ENCODE measurements around the gene FOXL2.
"Not testable (repeated sequence)": the region's sequence is repeated elsewhere in the genome, so short reads cannot be mapped to it uniquely, and the experiment has no call there.

Gene FOXL2

DNA sequence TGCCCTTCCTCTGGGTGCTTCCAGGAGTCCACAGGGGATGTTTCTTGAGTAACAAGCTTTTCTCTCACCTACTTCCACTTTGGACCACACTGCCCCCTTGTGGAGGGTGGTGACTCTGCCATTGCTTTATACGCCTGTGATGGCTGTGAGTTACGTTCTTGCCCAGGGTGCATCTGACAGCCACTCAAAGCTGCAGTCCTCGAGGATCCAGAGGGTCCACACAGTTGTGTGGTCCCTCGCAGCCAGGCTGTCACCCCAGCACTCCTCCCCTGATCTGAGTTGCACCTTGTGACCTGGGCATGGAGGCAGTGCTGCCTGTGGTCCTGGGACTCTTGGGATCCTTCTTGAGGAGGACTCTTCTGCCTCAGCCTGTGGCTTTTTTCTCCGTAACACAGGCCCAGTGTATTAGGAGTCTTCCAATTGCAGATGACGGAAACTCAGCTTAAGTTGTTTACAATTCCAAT is 23.4 kb downstream of the FOXL2 start:
- DNase-seq: peak; percentile 57

- DNase-seq: not testable (repeated sequence)
Observed at GRCh38 chr3:138922400-138922799, 24.5 kb downstream of the FOXL2 start.

GRCh38 chr3:138921316-138922292 is 25.3 kb downstream of the FOXL2 start:
- DNase-seq: no peak

- no peak for DNase-seq
Observed at GRCh38 chr3:138919325-138919724, 27.6 kb downstream of the FOXL2 start.

GRCh38 chr3:138916824-138917223 is 30.1 kb downstream of the FOXL2 start:
- DNase-seq: no peak

GRCh38 chr3:138915503-138916498 is 31.1 kb downstream of the FOXL2 start:
- DNase-seq: peak; percentile 78

GRCh38 chr3:138914870-138915502 is 32.0 kb downstream of the FOXL2 start:
- DNase-seq: no peak

GRCh38 chr3:138913766-138914165 is 33.2 kb downstream of the FOXL2 start:
- no peak for DNase-seq

DNA sequence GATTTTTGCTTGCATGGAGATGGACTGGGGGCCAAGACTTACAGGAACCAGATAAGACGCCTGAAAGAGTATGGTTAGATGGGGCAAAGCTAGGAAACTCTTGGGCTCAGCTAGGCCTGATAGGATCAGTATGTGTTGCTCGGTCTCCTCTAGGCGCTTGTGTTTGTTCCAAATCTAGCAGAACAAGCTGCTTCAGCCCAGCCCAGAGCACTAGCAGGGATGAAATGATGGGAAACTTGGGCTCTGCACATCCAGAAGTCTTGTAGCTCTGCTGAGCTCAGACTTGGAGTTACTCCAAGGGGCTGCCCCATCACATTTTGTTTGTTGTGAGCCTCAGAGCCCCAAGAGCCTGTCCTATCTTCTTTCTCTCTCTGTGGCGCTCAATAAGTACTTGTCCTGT is 34.7 kb downstream of the FOXL2 start:
- no peak for DNase-seq

DNA sequence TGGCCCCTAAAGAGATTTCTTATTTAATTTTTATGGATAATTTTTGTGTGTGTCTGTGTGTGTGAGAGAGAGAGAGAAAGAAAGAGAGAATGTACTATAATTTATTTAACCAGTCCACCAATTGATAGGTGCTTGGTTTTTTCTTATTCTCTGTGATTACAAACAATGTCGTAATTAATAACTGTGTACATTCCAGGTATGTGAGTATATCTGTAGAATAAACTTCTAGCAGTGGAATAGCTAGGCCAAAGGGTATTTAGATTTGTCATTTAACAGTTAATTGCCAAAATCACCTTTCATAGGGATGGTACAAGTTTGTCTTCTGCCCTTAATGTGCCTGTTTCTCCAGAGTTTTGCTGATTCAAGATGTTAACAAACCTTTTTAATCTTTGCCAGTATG is 35.3 kb downstream of the FOXL2 start:
- no peak for DNase-seq

- no peak for DNase-seq
Observed at GRCh38 chr3:138909904-138910303, 37.0 kb downstream of the FOXL2 start.

DNA sequence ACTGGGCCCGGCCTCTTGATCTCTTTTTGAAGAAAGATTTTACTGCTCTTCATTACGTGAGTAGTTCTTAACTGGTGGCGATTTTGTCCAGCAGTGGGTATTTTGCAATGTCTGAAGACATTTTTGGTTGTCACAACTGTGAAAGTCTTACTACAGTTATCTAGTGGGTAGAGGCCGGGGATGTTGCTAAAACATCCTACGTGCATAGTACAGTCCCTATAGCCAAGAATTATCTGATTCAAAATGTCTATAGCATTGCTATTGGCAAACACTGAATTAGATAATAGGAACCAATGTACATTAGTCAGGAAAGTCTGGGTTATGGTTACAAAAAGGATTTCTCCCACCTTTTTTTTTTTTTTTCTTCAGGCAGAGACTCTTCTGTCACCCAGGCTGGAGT is 38.1 kb downstream of the FOXL2 start:
- no peak for DNase-seq

GRCh38 chr3:138907539-138907938 is 39.4 kb downstream of the FOXL2 start:
- no peak for DNase-seq

DNA sequence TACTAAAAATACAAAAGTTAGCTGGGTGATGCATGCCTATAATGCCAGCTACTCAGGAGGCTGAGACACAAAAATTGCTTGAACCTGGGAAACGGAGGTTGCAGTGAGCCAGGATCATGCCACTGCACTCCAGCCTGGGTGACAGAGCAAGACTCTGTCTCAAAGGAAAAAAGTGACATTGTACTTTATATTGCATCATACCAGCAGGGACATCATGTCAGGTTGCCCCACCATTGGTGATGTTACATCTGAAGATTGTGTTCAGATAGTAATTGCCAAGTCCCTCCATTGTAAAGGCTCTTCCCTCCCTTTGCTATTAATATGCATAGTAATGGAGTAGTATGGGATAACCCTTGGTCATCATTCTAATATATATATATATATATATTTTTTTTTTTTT is 44.8 kb downstream of the FOXL2 start:
- no peak for DNase-seq

GRCh38 chr3:138901567-138901966 is 45.4 kb downstream of the FOXL2 start:
- DNase-seq: no peak

DNA sequence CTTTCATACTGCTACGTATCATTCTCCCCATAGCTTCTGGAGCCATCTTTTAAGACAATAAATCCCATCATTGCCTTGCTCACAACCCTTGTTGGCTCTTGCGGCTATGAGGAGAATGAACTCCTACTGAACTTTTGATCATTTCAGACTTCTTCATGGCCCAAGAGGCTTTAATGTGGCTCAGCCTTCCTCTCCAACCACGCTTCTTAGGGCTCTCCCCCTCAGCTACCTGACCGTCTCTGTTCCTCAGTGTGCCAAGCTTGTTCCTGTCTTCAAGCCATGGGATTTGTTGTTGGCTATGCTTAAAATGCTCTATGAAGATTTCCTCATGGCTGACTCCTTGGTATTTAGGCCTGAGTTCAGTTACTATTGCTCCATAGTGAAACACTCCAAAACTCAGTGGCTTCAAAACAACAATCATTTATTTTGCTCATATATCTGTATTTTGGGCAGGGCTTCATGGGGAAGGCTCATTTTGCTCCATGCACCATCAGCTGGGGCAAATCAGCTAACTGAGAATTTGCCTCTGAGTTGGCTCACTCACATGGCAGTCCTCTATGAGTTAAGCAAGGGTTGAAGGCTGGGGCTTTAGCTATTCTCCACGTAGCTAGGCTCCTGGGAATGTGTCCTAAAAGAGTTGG is 47.5 kb downstream of the FOXL2 start:
- DNase-seq: no peak

GRCh38 chr3:138898708-138899107 is 48.2 kb downstream of the FOXL2 start:
- no peak for DNase-seq

DNA sequence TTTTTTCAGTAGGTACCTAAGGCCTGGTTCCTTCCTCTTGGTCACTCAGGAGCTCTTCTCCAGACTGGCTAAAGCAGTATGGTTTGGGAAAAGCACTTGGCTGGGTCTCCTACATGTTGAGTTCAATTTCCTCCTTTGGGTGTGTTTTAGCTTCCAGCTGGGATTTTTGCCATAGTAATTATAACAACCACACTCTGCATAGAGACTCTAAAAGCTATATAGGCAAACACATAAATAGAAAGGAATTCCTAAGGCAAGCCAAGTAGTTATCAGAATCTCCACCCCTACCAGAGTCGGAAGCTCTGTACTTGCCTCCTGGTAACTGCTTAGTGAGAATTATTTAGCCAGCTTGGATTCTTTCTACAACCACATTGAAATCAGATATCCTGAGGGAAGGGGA is 48.6 kb downstream of the FOXL2 start:
- no peak for DNase-seq
